Erythroblast (primary cell): ENCODE measurements around the gene PCAT7.

Experiments used
- GATA1 ChIP-seq: IDR thresholded peaks from 2 replicates; pipeline ENCODE4 v1.6.1; 2011; ENCODE audit warnings: low read depth, mild to moderate bottlenecking, control low read depth, low read length, moderate library complexity
- POLR2A ChIP-seq: IDR thresholded peaks from 2 replicates; pipeline ENCODE4 v1.6.1; 2011; ENCODE audit warnings: mild to moderate bottlenecking, low read length

GRCh38 chr9:94538908-94539307 lies 16.0 kb upstream of the PCAT7 start:
- TF ChIP-seq POLR2A (no peak), GATA1 (no peak)
